ENCODE results near the gene FSCN2. TPM values are rescaled to one million over a fixed set of nuclear protein-coding genes. Genes with fewer than 3 reads are reported as not detected.

The FSCN2 gene
- total and polyA plus RNA-seq, 2 of the 4 experiments (the other 2 are of a cell fraction) = 0.18 to 0.84 TPM

DNA sequence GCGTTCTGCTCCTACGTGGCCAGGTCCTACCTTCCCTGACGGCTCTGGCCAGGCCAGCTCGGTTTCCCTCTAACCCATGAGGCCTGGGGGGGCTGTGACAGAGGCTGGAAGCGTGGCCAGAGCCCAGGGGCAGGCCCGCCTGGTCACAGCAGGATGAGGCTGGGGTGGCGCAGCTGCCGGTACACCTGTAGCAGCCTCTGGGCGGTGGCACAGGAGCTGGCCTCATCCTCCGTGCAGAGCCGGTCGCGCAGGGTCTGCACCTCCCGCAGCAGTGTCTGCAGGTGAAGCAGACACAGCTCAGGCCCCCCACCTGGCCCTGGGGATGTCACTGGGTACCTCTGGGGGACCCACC lies 12.5 kb downstream of the FSCN2 start:
- no peaks in the 10 kb centered on the region for H3K9me1 ChIP-seq (ENCODE audit: insufficient read depth, low read length)
- no peak overlapping the region for H3K23ac ChIP-seq (ENCODE audit: low read depth, low read length)
- ChIA-PET CTCF (no interaction called here), POLR2A (ENCODE audit: unreplicated experiment) (no interaction called here)
- no peak for DNase-seq
- peaks cover 7% of the 10 kb centered on the region; the same call in 1 of the 2 replicates for H4K20me1 ChIP-seq (ENCODE audit: insufficient read depth, low read length)
- no TSS peak for BruUV-seq (replicated peaks)
- H4K8ac ChIP-seq (ENCODE audit: low read depth in 2 of 2, low read length in 2 of 2) = no peak overlapping the region
- no peak overlapping the region for H3K18ac ChIP-seq (ENCODE audit: low read depth, low read length)
- H3K79me1 ChIP-seq (ENCODE audit: low read depth in 1 of 2, low read length in 2 of 2) = no peaks in the 10 kb centered on the region; a peak in 2 of 4 replicates
- in situ Hi-C loops (cut with MboI; ENCODE audit: low sequenced_read_pairs) = no loop called here
- dilution Hi-C loops (cut with HindIII; ENCODE audit: low sequenced_read_pairs, unreplicated experiment) = no loop called here
- H3K4me3 ChIP-seq (ENCODE audit: insufficient read depth, low read depth, low read length) = no peak overlapping the region
- H3K9me3 ChIP-seq (ENCODE audit: control insufficient read depth, insufficient read depth, low read length) = no peaks in the 10 kb centered on the region
- no peak overlapping the region for H3K14ac ChIP-seq (replicated peaks; ENCODE audit: low read depth, low read length)
- no peak overlapping the region for H4K5ac ChIP-seq (ENCODE audit: low read depth, low read length)
- H2BK5ac ChIP-seq (ENCODE audit: low read depth, low read length, poor library complexity, severe bottlenecking) = no peak overlapping the region
- H2AK5ac ChIP-seq (ENCODE audit: low read depth, low read length) = no peak overlapping the region
- H2AFZ ChIP-seq (replicated peaks; ENCODE audit: low read length, poor library complexity) = no peak overlapping the region
- H3K27me3 ChIP-seq (ENCODE audit: control insufficient read depth, insufficient read depth, low read length) = peaks cover 10% of the 10 kb centered on the region; the same call in 1 of the 2 replicates
- H3K56ac ChIP-seq (ENCODE audit: extremely low read depth, insufficient read depth, low read length) = no peak overlapping the region
- ATAC-seq (ENCODE audit: low read depth) = no peak
- H3K27ac ChIP-seq (ENCODE audit: insufficient read depth, low read length) = no peak overlapping the region
- no peak overlapping the region for H2BK20ac ChIP-seq (ENCODE audit: low read depth, low read length)
- no peak overlapping the region for H3K9ac ChIP-seq (ENCODE audit: low read depth, low read length)
- no peaks in the 10 kb centered on the region for H3K4me1 ChIP-seq (ENCODE audit: control insufficient read depth, insufficient read depth, low read length)
- intact Hi-C loops (cut with micrococcal nuclease) = no loop called here
- H3K36me3 ChIP-seq (ENCODE audit: control insufficient read depth, insufficient read depth, low read length) = peaks cover 38% of the 10 kb centered on the region
- no peak overlapping the region for H3K4me2 ChIP-seq (ENCODE audit: low read depth, low read length)
- H2AK9ac ChIP-seq (replicated peaks; ENCODE audit: low read depth, low read length, poor library complexity) = no peak overlapping the region
- TF ChIP-seq, protein P1, sequence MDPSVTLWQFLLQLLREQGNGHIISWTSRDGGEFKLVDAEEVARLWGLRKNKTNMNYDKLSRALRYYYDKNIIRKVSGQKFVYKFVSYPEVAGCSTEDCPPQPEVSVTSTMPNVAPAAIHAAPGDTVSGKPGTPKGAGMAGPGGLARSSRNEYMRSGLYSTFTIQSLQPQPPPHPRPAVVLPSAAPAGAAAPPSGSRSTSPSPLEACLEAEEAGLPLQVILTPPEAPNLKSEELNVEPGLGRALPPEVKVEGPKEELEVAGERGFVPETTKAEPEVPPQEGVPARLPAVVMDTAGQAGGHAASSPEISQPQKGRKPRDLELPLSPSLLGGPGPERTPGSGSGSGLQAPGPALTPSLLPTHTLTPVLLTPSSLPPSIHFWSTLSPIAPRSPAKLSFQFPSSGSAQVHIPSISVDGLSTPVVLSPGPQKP (IDR thresholded peaks at IDR 0.05; ENCODE audit: borderline replicate concordance, low read depth, low read length) = no peak
- TF ChIP-seq POLR2A (IDR thresholded peaks at IDR 0.05; ENCODE audit: low read depth, low read length) (no peak), CEBPB (IDR thresholded peaks at IDR 0.05; ENCODE audit: low read depth, low read length) (no peak), SMC3 (IDR thresholded peaks at IDR 0.05; ENCODE audit: low read depth, low read length) (no peak), NFE2L2 (IDR thresholded peaks at IDR 0.05; ENCODE audit: low read depth, low read length) (no peak), RFX5 (IDR thresholded peaks at IDR 0.05; ENCODE audit: low read depth, low read length) (no peak), RAD21 (IDR thresholded peaks at IDR 0.05; ENCODE audit: low read length) (no peak), MAFK (IDR thresholded peaks at IDR 0.05; ENCODE audit: low read depth, low read length) (no peak), FOS (IDR thresholded peaks at IDR 0.05; ENCODE audit: low read depth, low read length) (no peak), MAZ (IDR thresholded peaks at IDR 0.05; ENCODE audit: borderline replicate concordance, low read depth, low read length) (no peak)
- TF ChIP-seq, protein P2, sequence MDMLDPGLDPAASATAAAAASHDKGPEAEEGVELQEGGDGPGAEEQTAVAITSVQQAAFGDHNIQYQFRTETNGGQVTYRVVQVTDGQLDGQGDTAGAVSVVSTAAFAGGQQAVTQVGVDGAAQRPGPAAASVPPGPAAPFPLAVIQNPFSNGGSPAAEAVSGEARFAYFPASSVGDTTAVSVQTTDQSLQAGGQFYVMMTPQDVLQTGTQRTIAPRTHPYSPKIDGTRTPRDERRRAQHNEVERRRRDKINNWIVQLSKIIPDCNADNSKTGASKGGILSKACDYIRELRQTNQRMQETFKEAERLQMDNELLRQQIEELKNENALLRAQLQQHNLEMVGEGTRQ (IDR thresholded peaks at IDR 0.05; ENCODE audit: low read depth, low read length) = no peak
- H3K4ac ChIP-seq (ENCODE audit: low read depth, low read length) = no peak overlapping the region
- no peak overlapping the region for H2BK15ac ChIP-seq (ENCODE audit: low read depth, low read length)
- no peak overlapping the region for H2BK120ac ChIP-seq (ENCODE audit: low read depth, low read length)
- no peak overlapping the region for H4K91ac ChIP-seq (ENCODE audit: insufficient read depth, low read depth, low read length)
- 95% methylated on average over 6 of the region's 14 CpGs; no CpG with 5 or more reads in 1 of the 2 experiments for WGBS, 2 experiments (ENCODE audit: extremely low coverage in 2 of 2, insufficient read length in 1 of 2)

All from IMR-90 (cell line).